ENCODE results near the gene OR52B2.
"Not testable (repeated sequence)": the region's sequence is repeated elsewhere in the genome, so short reads cannot be mapped to it uniquely, and the experiment has no call there.

Gene OR52B2

GRCh38 chr11:6191742-6192141 lies 21.6 kb upstream of the OR52B2 start:
- no peak for TF ChIP-seq CTCF (IDR thresholded peaks at IDR 0.05; ENCODE audit: extremely low read depth, insufficient read depth, missing control alignments)
- DNase-seq (ENCODE audit: low spot score): no peak
- in situ Hi-C loops (cut with MboI; ENCODE audit: low pct_unique_long_range_greater_than_20kb, low sequenced_read_pairs, unreplicated experiment): no loop called here

- DNase-seq (ENCODE audit: low spot score): no peak
- no peak for TF ChIP-seq CTCF (IDR thresholded peaks at IDR 0.05; ENCODE audit: extremely low read depth, insufficient read depth, missing control alignments)
- in situ Hi-C loops (cut with MboI; ENCODE audit: low pct_unique_long_range_greater_than_20kb, low sequenced_read_pairs, unreplicated experiment): no loop called here
Observed at GRCh38 chr11:6175440-6175839, 5.3 kb upstream of the OR52B2 start.

GRCh38 chr11:6156628-6157359 lies 13.3 kb downstream of the OR52B2 start:
- in situ Hi-C loops (cut with MboI; ENCODE audit: low pct_unique_long_range_greater_than_20kb, low sequenced_read_pairs, unreplicated experiment): no loop called here
- no peak for DNase-seq (ENCODE audit: low spot score)
- no peak for TF ChIP-seq CTCF (IDR thresholded peaks at IDR 0.05; ENCODE audit: extremely low read depth, insufficient read depth, missing control alignments)

- no peak for DNase-seq (ENCODE audit: low spot score)
- in situ Hi-C loops (cut with MboI; ENCODE audit: low pct_unique_long_range_greater_than_20kb, low sequenced_read_pairs, unreplicated experiment): no loop called here
- TF ChIP-seq CTCF (IDR thresholded peaks at IDR 0.05; ENCODE audit: extremely low read depth, insufficient read depth, missing control alignments): no peak
Observed at GRCh38 chr11:6152126-6152525, 18.0 kb downstream of the OR52B2 start.

- DNase-seq (ENCODE audit: low spot score): no peak
- no peak for TF ChIP-seq CTCF (IDR thresholded peaks at IDR 0.05; ENCODE audit: extremely low read depth, insufficient read depth, missing control alignments)
- in situ Hi-C loops (cut with MboI; ENCODE audit: low pct_unique_long_range_greater_than_20kb, low sequenced_read_pairs, unreplicated experiment): no loop called here
Observed at GRCh38 chr11:6151117-6151516, 19.0 kb downstream of the OR52B2 start.

- in situ Hi-C loops (cut with MboI; ENCODE audit: low pct_unique_long_range_greater_than_20kb, low sequenced_read_pairs, unreplicated experiment); DNase-seq (ENCODE audit: low spot score): not testable (repeated sequence)
Observed at GRCh38 chr11:6143737-6144136, 26.4 kb downstream of the OR52B2 start.

- DNase-seq (ENCODE audit: low spot score): no peak
- no peak for TF ChIP-seq CTCF (IDR thresholded peaks at IDR 0.05; ENCODE audit: extremely low read depth, insufficient read depth, missing control alignments)
- in situ Hi-C loops (cut with MboI; ENCODE audit: low pct_unique_long_range_greater_than_20kb, low sequenced_read_pairs, unreplicated experiment): no loop called here
Observed at GRCh38 chr11:6142936-6143335, 27.2 kb downstream of the OR52B2 start.

GRCh38 chr11:6135936-6136335 lies 34.2 kb downstream of the OR52B2 start:
- in situ Hi-C loops (cut with MboI; ENCODE audit: low pct_unique_long_range_greater_than_20kb, low sequenced_read_pairs, unreplicated experiment); DNase-seq (ENCODE audit: low spot score): not testable (repeated sequence)
